T47D (cell line): Measurements from ENCODE around the gene BCAS2.
"Not testable (repeated sequence)": the region's sequence is repeated elsewhere in the genome, so short reads cannot be mapped to it uniquely, and the experiment has no call there.

ENCODE experiments used
- DNase-seq, 2 experiments: peaks; one replicate each; pipeline versions ENCODE4 v3.0.0 to v3.0.0-alpha.2; 2011 to 2012; ENCODE audit warnings: low read depth in 1 of 2, low spot score in 1 of 2
- JUND ChIP-seq: IDR thresholded peaks from 2 replicates; pipeline ENCODE4 v1.6.1; 2012; ENCODE audit warnings: low read depth
- in situ Hi-C: cut with HindIII; loops from 2 replicates; pipeline ENCODE4 v1.10.0; 2016; ENCODE audit warnings: low sequenced_read_pairs, low pct_unique_long_range_greater_than_20kb

Gene BCAS2

DNA sequence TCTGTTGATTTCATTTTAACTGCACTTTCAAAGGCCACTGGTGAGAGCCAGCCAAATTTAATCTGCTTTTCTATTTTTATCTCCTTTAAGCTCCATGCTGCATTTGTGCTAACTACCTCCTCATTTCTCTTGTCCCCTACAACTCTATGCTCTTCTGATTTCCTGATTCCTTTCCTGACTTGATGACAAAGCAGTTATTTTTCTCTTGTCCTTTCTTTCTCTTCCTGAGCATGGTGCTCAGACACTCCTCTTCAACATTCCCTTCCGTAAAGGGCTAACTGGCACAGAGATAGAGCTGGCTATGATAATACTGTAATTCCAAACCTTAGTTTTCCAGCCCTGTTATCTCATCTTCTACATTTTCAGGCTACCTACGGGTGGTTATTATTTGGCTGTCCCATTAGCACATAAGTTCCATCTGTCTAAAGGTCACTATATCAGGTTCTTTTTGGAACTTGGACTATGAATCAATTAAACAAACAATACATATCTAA lies 6.8 kb upstream of the BCAS2 start:
- no peak for TF ChIP-seq JUND
- in situ Hi-C loops, result no loop called here
- DNase-seq, result no peak

DNA sequence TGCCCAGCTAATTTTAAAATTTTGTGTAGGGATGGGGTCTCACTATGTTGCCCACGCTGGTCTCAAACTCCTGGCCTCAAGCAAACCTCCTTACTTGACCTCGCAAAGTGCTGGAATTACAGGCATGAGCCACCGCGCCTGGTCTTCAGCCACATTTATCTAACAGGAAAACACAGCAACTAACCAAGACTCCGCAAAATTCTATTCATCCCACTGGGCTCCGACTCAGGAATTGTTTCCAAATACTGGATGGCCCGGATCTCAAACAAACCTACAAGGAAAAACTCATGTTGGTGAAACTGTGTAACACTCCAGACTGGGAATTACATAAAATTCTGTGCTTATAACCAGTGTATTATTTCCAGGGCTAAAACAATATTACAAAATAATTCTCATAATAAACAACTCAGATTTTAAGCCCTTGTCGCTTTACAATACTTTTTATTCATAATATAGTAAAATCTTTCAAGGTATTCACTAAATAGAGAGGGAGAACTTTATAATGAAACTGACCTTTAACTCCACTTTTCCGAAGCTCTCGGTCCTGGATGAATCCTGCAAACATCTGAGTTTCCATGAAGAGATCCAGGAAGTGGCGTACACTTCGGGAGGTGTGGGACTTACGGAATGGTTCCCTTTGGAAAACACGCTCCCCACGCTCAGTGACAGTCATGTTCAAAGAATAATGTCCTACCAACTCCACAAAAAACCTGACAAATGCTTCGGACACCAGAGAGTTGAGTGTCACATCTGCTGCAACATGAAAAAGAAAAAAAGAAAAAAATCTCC lies 6.0 kb upstream of the BCAS2 start:
- DNase-seq, result no peak
- in situ Hi-C loops, result no loop called here
- no peak for TF ChIP-seq JUND

DNA sequence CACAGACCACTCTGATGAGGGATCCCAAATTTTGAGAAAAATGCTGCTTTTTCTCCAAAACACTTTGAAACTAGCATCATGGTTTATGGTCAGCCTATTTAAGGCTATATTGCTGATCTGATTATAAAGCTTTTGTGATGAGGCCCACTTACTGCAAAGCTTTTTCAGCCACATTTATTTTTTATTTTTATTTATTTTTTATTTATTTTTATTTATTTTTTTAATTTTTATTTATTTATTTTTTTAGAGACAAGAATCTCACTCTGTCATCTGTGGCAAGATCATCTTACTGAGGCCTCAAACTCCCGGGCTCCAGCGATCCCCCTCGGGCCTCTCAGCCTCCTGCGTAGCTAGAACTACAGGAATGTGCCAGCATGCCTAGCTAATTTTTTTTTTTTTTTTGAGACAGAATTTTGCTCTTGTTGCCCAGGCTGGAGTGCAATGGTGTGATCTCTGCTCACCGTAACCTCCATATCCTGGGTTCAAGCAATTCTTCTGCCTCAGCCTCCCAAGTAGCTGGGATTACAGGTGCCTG lies 5.2 kb upstream of the BCAS2 start:
- in situ Hi-C loops, result no loop called here
- no peak for DNase-seq
- no peak for TF ChIP-seq JUND

DNA sequence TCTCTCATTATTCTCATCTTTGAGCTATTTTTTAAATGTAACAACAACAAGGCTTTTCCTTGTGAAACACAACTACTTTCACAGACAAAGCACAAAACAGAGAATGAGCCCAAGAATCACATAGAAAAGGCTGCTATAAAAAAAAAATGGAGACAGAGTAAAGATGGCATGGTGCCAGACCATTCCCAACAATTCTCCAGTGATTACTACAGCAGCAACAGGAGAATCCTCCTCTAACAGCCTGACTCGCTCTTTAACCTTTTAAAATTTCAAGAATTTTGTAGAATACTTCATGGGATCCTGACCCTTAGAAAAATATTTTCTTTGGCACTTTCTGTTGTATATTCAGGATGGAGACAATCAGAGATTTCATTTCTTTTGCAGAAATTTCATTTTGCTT lies 3.8 kb upstream of the BCAS2 start:
- in situ Hi-C loops, result no loop called here
- TF ChIP-seq JUND, result no peak
- DNase-seq, result no peak

DNA sequence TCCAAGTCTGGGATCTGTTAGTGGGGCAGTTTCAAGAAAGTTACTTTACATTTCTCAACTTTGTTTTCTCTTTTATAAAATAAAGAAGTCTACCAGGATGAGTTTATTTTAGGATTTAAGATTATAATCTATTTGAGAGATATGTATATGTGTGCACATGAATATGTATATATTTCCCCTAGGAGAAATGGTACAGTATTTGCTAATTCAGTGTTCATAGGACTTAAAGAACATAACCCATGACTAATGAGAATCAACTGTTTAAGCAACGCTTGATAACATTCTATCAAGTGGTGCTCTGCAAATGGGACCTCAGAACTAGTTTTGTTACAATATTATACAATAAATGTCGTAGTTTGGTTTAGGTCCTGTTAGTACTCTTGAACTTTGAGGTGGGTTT lies 7.0 kb downstream of the BCAS2 start:
- in situ Hi-C loops, result no loop called here
- DNase-seq, result no peak
- TF ChIP-seq JUND, result no peak

DNA sequence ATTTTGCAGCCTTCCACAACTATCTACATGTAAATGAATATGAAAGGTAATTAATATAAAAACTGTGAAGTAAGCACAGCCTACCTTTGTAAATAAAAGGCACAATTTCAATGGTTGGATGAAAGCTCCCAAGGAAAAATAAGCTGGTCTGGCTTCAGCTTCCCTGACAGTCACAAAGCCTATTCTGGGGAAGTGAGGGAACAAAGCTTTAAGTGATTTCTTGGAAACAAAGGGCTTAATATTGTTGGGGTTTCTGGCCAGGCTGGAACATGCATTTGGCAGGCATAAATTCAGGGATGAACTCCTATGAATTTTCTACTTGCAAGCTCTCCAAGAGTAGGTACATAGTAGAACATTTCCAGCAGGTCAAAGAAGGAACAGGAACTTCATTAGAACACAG lies 17.3 kb downstream of the BCAS2 start:
- in situ Hi-C loops, result no loop called here
- no peak for TF ChIP-seq JUND
- no peak for DNase-seq

DNA sequence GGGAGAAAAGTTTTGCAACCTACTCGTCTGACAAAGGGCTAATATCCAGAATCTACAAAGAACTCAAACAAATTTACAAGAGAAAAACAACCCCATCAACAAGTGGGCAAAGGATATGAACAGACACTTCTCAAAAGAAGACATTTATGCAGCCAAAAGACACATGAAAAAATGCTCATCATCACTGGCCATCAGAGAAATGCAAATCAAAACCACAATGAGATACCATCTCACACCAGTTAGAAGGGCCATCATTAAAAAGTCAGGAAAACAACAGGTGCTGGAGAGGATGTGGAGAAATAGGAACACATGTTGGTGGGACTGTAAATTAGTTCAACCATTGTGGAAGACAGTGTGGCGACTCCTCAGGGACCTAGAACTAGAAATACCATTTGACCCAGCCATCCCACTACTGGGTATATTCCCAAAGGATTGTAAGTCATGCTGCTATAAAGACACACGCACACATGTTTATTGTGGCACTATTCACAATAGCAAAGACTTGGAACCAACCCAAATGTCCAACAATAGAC lies 18.4 kb downstream of the BCAS2 start:
- in situ Hi-C loops, result not testable (repeated sequence)

DNA sequence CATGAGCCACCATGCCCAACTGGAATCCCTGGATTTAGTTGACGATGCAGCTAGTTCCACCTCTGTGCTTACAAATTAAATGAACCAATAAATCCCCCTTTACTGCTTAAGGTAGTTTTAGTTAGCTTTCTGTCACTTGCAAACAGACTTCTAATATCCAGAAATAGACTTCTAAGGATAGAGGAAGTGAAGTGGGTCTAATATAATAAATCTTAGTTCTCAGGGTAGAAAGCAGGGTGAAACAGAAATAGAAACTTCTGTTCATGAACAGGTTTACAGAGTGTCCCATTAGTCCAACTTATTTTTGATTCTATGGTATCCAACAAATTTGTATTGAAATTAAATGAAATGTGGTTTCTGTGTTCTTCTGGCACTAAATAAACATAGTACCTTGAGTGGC lies 20.1 kb downstream of the BCAS2 start:
- TF ChIP-seq JUND, result no peak
- in situ Hi-C loops, result no loop called here
- no peak for DNase-seq

More for the DNA sequence above, 18.4 kb downstream of the BCAS2 start:
- DNase-seq, result not testable (repeated sequence)

DNA sequence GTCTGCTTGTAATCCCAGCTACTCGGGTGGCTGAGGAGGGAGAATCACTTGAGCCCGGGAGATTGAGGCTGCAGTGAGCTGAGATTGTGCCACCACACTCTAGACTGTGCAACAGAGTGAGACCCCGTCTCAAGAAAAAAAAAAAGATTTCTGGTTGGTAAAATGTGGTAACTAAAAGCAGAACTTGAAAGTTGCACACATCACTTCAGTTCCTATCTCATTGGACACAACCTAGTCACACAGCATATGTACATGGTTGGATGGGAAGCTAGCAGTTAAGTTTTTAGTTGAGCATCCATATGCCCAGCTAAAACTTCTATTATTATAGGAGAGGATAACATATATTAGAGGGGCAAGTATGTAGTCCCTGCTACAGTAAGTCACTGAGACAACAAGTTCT lies 22.1 kb downstream of the BCAS2 start:
- in situ Hi-C loops, result no loop called here
- TF ChIP-seq JUND, result no peak
- no peak for DNase-seq

DNA sequence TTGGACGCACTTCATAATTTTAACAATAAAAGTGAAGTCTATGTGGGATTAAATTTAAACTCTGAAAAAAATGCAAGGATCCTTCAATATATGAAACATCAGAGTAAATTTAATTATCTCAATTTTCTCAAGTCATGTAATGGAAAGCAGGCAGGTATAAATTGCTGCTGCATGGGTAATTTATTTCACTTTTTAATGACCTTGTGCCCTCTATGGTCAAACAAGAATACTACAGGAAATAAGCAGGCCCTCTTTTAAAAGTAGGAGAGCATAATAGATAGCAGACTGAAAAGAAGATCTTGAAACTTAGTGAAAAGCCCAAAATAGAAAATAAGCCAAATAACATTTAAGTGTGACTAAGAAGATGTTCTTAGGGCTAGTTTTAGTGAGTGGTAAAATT lies 22.9 kb downstream of the BCAS2 start:
- peak in 1 of 2 experiments; percentile 12 for DNase-seq

DNA sequence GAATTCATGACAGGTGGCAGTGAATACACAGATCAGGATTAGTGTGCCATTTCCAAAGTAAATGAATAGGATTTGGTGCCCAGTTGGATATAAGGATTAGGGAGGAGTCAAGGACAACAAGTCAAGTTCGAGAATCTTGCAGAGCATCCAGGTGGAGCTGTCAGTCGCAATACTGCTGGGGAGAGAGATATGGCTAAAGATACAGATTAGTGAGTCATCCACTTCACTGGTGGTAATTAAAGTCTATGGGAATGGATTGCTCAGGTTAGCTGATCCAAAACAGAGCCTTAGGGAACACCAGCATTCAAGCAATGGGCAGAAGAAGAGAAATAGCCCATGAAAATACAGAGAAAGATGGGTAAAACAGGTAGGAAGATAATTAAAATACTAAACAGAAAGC lies 26.8 kb downstream of the BCAS2 start:
- no peak for TF ChIP-seq JUND
- DNase-seq, result no peak
- in situ Hi-C loops, result no loop called here

More for the DNA sequence above, 22.9 kb downstream of the BCAS2 start:
- TF ChIP-seq JUND, result no peak
- in situ Hi-C loops, result no loop called here

DNA sequence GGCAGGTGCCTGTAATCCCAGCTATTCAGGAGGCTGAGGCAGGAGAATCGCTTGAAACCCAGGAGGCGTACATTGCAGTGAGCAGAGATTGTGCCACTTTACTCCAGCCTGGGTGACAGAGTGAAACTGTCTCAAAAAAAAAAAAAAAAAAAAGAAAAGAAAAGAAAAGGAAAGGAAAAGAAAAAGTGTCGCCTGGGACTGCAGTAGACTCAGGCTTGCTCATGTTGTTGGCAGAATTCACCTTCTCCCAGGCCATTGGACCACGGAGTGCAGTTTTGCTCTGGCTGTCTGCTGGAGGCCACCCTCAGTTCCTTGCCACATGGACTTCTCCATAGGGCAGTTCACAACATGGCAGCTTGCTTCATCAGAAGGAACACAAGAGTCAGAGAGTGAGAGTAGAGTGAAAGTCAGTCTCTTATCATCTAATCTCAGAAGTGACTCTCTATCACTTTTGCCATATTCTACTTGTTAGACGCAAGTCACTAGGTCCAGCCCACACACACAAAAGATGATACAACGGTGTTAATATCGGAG lies 29.2 kb downstream of the BCAS2 start:
- in situ Hi-C loops, result no loop called here
- TF ChIP-seq JUND, result no peak
- DNase-seq, result no peak

DNA sequence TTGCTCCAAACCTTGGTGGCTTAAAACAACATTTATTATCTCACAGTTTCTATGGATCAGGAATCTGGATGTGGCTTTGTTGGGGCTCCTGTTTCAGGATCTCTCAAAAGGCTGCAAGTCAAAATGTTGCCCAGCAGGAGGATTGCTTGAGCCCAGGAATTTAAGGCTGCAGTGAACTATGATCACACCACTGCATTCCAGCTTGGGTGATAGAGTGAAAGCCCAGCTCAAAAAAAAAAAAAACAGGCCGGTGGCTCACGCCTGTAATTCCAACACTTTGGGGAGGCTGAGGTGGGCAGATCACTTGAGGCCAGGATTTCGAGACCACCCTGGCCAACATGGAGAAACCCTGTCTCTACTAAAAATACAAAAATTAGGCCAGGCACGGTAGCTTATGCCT lies 30.0 kb downstream of the BCAS2 start:
- in situ Hi-C loops, result no loop called here
- no peak for TF ChIP-seq JUND
- DNase-seq, result no peak

DNA sequence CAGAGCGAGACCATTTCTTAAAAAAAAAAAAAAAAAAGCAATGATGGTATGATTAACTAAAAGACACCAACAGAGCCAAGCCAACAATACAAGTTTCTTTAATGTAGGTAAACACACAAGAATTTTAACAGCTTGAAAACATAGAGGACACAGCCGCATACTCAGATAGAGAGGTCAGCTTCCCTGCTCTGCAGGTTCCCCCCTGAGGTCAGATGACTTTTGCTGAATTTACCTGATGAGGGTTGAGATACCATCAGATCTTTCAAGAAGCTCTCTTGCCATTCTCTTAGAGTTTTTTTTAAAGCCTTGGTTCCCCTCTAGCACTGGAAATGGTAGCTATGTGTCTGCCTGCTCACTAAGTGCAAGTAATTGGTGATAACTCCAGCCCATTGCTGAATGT lies 31.1 kb downstream of the BCAS2 start:
- DNase-seq, result no peak
- in situ Hi-C loops, result no loop called here
- TF ChIP-seq JUND, result no peak
